ENCODE measurements around the gene EPN2.
A peak's percentile ranks its signal among the peaks of the same experiment; 100 is the strongest.

GRCh38 chr17:19317359-19318095, 80.4 kb downstream of the EPN2 start:
- TF ChIP-seq CTCF (IDR thresholded peaks at IDR 0.05 in 2 of 3, conservative IDR thresholded peaks at IDR 0.05 in 1 of 3; ENCODE audit: borderline replicate concordance in 1 of 3, insufficient read depth in 1 of 3, low read depth in 2 of 3, low read length in 2 of 3) (peak; percentile 17 to 49 (median 46); a peak in 5 of 6 replicates), YY1 (IDR thresholded peaks at IDR 0.05; ENCODE audit: extremely low read depth, insufficient replicate concordance, low read depth, low read length) (no peak), ZFX (IDR thresholded peaks at IDR 0.05) (no peak), REST (IDR thresholded peaks at IDR 0.05; ENCODE audit: low read depth) (no peak), EZH2 (IDR thresholded peaks at IDR 0.05) (no peak), RAD21 (IDR thresholded peaks at IDR 0.05; ENCODE audit: low read depth) (peak; percentile 69), POLR2A (IDR thresholded peaks at IDR 0.05; ENCODE audit: borderline replicate concordance, extremely low read depth, insufficient read depth, insufficient read length) (no peak), FOSL1 (IDR thresholded peaks at IDR 0.05; ENCODE audit: low read depth) (no peak), POLR2AphosphoS5 (IDR thresholded peaks at IDR 0.05; ENCODE audit: low read depth, low read length) (no peak), SP1 (IDR thresholded peaks at IDR 0.05; ENCODE audit: low read depth) (peak; percentile 38; the same call in 1 of the 2 replicates), MAX (IDR thresholded peaks at IDR 0.05) (peak; percentile 48; the same call in 1 of the 2 replicates), EZH2phosphoT487 (IDR thresholded peaks at IDR 0.05; ENCODE audit: borderline replicate concordance) (no peak), EGR1 (IDR thresholded peaks at IDR 0.05; ENCODE audit: low read depth) (0 out of 2 replicates have a peak, but pooled peaks have one; percentile 19)
